H1 (cell line): Measurements from ENCODE around the gene TBX2. TPM values are rescaled to one million over a fixed set of nuclear protein-coding genes. Genes with fewer than 3 reads are reported as not detected.

Experiments
- BCL11A ChIP-seq, 2 experiments: IDR thresholded peaks; one replicate each; pipeline ENCODE4 v1.6.1; 2011; ENCODE audit warnings: low read depth in 2 of 2, low read length in 2 of 2, mild to moderate bottlenecking in 2 of 2
- CBX5 ChIP-seq: fragments of 300-800, 300-1000 bp; sonication (generic); IDR thresholded peaks from 2 replicates; pipeline ENCODE4 v1.7.1; 2016; ENCODE audit warnings: antibody characterized with exemption, low read length, low read depth
- CREB1 ChIP-seq: IDR thresholded peaks from 2 replicates; pipeline ENCODE4 v1.6.1; 2012; ENCODE audit warnings: inconsistent platforms
- CTBP2 ChIP-seq: IDR thresholded peaks from 2 replicates; pipeline ENCODE4 v1.7.0; 2011; ENCODE audit warnings: borderline replicate concordance, mild to moderate bottlenecking, moderate library complexity, mixed read lengths, low read length; ENCODE audit not compliant: insufficient read depth, insufficient read length
- HDAC2 ChIP-seq, 2 experiments: fragments of 300-600 bp in 1 of 2; sonication (generic) in 1 of 2; IDR thresholded peaks; 2 replicates each; pipeline ENCODE4 v1.6.1; 2011 to 2012; ENCODE audit warnings: low read depth in 2 of 2, low read length in 2 of 2, mild to moderate bottlenecking in 2 of 2, moderate library complexity in 2 of 2, borderline replicate concordance in 1 of 2, inconsistent platforms in 1 of 2
- SIRT6 ChIP-seq: IDR thresholded peaks from one replicate; pipeline ENCODE4 v1.7.1; 2012; ENCODE audit warnings: low read length, inconsistent platforms
- SP2 ChIP-seq: IDR thresholded peaks from 2 replicates; pipeline ENCODE4 v1.6.1; 2012; ENCODE audit warnings: mild to moderate bottlenecking, low read length, inconsistent platforms
- polyA plus RNA-seq, 7 experiments: library from polyadenylated mRNA; depleted of rRNA in 3 of 7; stranded (reverse) in 5 of 7; unstranded in 2 of 7; fragments of >200 nt in 5 of 7; fragments of 200-250 nt in 2 of 7; gene quantifications; 1 replicate in 5 of 7; 2 replicates in 1 of 7; 4 replicates in 1 of 7; pipeline versions ENCODE4 v1.2.1 to v1.2.3, GENCODE V29; 2011 to 2013; ENCODE audit warnings: missing spikeins in 2 of 7, mixed read lengths in 2 of 7
- total RNA-seq: library from RNA; stranded (reverse); fragmentation: NEBNext Ultra II Directional; extraction: Animal tissue kit (Norgen Biotek cat#: 25700); gene quantifications from 2 replicates; pipeline ENCODE4 v1.2.1, GENCODE V29; 2021
- TF ChIP-seq, protein P1 (sequence below), 3 experiments: IDR thresholded peaks; 1 replicate in 2 of 3; 2 replicates in 1 of 3; pipeline versions ENCODE4 v1.5.1 to v1.6.1; 2011; ENCODE audit warnings: low read length in 3 of 3, mild to moderate bottlenecking in 3 of 3, inconsistent platforms in 2 of 3, low read depth in 1 of 3, moderate library complexity in 1 of 3; ENCODE audit not compliant: insufficient read depth in 1 of 3; ENCODE audit errors: control extremely low read depth in 1 of 3

Gene TBX2
- total and polyA plus RNA-seq, 2 of the 8 experiments (the other 6 are each of a cell fraction or from before 2014, with no cell fraction given): not detected

DNA sequence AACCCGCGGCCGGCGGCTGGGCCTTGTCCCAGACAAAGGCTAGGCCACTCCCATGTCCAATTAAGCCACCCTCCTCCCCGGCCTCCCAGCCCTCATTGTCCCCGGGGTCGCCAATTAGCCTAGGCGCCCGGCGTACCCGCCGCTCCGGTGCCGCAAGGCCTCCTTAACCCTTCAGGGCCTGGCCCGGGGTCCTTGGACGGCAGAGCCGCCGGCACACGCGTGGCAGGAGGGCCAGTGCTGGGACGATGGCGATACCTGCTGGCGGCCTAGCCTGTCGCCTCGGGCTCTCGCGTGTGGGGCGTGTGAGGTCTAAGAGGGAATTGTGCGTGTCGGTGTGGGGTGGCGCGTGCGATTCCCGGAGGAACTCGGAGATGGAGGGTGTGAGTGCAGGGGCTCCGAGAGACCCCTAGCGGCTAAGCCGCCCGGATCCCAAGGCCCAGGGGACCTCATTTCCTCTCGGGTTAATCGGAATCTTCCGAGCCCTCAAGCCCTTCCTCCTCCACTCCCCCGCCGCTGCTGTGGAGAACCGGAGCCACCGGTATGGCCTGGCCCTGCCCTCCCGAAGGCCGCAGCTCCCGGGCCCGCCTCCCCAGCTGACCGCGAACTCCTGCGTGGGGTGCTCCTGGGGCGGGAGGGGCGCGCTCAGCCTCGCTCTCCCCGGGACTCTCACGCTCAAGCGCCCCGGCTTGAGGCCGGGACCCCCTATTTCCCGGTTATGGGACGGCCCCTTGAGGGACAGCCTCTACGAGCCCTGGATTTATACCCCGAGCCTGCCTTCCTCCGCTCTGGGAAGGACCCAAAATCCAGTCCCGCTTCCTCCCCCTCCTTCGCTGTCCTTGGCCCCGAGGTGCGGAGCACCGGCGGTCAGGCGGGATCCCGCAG is 11.9 kb downstream of the TBX2 start (continued):
- no peak for TF ChIP-seq CBX5
- TF ChIP-seq, protein P1, sequence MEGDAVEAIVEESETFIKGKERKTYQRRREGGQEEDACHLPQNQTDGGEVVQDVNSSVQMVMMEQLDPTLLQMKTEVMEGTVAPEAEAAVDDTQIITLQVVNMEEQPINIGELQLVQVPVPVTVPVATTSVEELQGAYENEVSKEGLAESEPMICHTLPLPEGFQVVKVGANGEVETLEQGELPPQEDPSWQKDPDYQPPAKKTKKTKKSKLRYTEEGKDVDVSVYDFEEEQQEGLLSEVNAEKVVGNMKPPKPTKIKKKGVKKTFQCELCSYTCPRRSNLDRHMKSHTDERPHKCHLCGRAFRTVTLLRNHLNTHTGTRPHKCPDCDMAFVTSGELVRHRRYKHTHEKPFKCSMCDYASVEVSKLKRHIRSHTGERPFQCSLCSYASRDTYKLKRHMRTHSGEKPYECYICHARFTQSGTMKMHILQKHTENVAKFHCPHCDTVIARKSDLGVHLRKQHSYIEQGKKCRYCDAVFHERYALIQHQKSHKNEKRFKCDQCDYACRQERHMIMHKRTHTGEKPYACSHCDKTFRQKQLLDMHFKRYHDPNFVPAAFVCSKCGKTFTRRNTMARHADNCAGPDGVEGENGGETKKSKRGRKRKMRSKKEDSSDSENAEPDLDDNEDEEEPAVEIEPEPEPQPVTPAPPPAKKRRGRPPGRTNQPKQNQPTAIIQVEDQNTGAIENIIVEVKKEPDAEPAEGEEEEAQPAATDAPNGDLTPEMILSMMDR (IDR thresholded peaks at IDR 0.05; ENCODE audit: control extremely low read depth in 1 of 3, insufficient read depth in 1 of 3, low read depth in 1 of 3, low read length in 3 of 3): peak in 2 of 3 experiments; percentile 18 to 19; a peak in 3 of 4 replicates
- no peak for TF ChIP-seq CREB1
- no peak for TF ChIP-seq SP2
- no peak; a peak in 1 of 4 replicates for TF ChIP-seq HDAC2 (IDR thresholded peaks at IDR 0.05; ENCODE audit: borderline replicate concordance in 1 of 2, low read depth in 2 of 2, low read length in 2 of 2)
- no peak for TF ChIP-seq SIRT6
- no peak for TF ChIP-seq CTBP2
- TF ChIP-seq BCL11A (IDR thresholded peaks at IDR 0.05; ENCODE audit: low read depth in 2 of 2, low read length in 2 of 2): no peak
